ENCODE results near the gene ASPRV1. TPM values are rescaled to one million over a fixed set of nuclear protein-coding genes. Genes with fewer than 3 reads are reported as not detected.
A peak's percentile ranks its signal among the peaks of the same experiment; 100 is the strongest.

Gene ASPRV1
- total RNA-seq, 1 experiment from 2014 or later: 0.48 TPM

- H2AFZ ChIP-seq: peak overlapping the region; percentile 55; the same call in 1 of the 2 replicates
- H3K9me3 ChIP-seq (ENCODE audit: insufficient read depth, low read depth): no peaks in the 10 kb centered on the region
- peaks cover 56% of the 10 kb centered on the region for H3F3A ChIP-seq (ENCODE audit: insufficient read depth, low read depth)
- DNase-seq: peak; percentile 45 to 87
- no peaks in the 10 kb centered on the region for H4K20me1 ChIP-seq (ENCODE audit: insufficient read depth)
- no peaks in the 10 kb centered on the region for H3K79me2 ChIP-seq (ENCODE audit: low read depth)
- H3K4me3 ChIP-seq: peak overlapping the region; percentile 16; the same call in 1 of the 2 replicates
- H3K9me2 ChIP-seq (ENCODE audit: insufficient read depth): no peaks in the 10 kb centered on the region
- H3K4me2 ChIP-seq: peak overlapping the region; percentile 66
- POLR2A ChIA-PET (ENCODE audit: unreplicated experiment): interaction anchor here (0.6 kb wide), 1 partner anchor 33 kb away, joined by 4 read pairs; no protein-coding TSS in a partner anchor
- BruUV-seq (replicated peaks): TSS peak; percentile 81
- intact Hi-C loops (cut with micrococcal nuclease; ENCODE audit: unreplicated experiment): loop anchor here (2.0 to 5.0 kb wide), 2 partner anchors 32 to 41 kb away; partner anchors contain the start of gene MXD1
- H3K27me3 ChIP-seq (ENCODE audit: insufficient read depth, low read depth): no peaks in the 10 kb centered on the region
- peak overlapping the region; percentile 98 for H3K27ac ChIP-seq
- CTCF ChIA-PET: no interaction called here
- H3K4me1 ChIP-seq (replicated peaks; ENCODE audit: insufficient read depth): peaks cover 70% of the 10 kb centered on the region
- peaks cover 4% of the 10 kb centered on the region; the same call in 1 of the 2 replicates for H3K36me3 ChIP-seq (ENCODE audit: low read depth)
- TF ChIP-seq EZH2 (IDR thresholded peaks at IDR 0.05; ENCODE audit: low read depth): no peak
- TF ChIP-seq, protein P1, sequence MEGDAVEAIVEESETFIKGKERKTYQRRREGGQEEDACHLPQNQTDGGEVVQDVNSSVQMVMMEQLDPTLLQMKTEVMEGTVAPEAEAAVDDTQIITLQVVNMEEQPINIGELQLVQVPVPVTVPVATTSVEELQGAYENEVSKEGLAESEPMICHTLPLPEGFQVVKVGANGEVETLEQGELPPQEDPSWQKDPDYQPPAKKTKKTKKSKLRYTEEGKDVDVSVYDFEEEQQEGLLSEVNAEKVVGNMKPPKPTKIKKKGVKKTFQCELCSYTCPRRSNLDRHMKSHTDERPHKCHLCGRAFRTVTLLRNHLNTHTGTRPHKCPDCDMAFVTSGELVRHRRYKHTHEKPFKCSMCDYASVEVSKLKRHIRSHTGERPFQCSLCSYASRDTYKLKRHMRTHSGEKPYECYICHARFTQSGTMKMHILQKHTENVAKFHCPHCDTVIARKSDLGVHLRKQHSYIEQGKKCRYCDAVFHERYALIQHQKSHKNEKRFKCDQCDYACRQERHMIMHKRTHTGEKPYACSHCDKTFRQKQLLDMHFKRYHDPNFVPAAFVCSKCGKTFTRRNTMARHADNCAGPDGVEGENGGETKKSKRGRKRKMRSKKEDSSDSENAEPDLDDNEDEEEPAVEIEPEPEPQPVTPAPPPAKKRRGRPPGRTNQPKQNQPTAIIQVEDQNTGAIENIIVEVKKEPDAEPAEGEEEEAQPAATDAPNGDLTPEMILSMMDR (conservative IDR thresholded peaks at IDR 0.05): peak; percentile 22; the same call in 1 of the 2 replicates
These were observed 14.8 kb downstream of the ASPRV1 start for GRCh38 chr2:69946351-69947324.

- TSS peak; percentile 81 for BruUV-seq (replicated peaks)
- H3K27ac ChIP-seq: peak overlapping the region; percentile 98
These were observed 15.5 kb downstream of the ASPRV1 start for GRCh38 chr2:69945941-69946340.

DNA sequence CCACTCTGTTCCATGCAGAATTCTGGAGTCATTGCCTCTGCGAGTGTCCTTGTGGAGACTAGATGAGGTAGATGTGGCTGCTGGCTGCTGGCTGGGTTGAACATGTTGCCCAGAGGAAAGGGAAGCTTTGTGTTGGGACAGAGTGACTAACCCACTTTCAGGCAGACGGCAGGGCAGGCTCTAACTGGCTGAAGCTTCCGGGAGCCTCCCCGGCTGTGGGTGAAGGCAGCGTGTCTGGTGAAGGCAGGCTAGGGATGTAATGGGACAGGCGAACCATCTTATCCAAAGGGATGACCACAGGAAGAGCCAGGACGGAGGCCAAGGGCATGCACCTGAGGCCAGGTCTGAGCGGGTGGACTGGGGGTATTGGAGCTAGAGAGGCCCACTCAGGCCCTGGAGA lies 16.0 kb downstream of the ASPRV1 start:
- H3K9me2 ChIP-seq (ENCODE audit: insufficient read depth): no peaks in the 10 kb centered on the region
- peaks cover 8% of the 10 kb centered on the region; the same call in 1 of the 2 replicates for H3K36me3 ChIP-seq (ENCODE audit: low read depth)
- TF ChIP-seq, protein P1 (conservative IDR thresholded peaks at IDR 0.05): no peak
- TF ChIP-seq EZH2 (IDR thresholded peaks at IDR 0.05; ENCODE audit: low read depth): no peak
- DNase-seq: no peak
- peak overlapping the region; percentile 66 for H3K4me2 ChIP-seq
- no TSS peak for BruUV-seq (replicated peaks)
- peaks cover 70% of the 10 kb centered on the region for H3K4me1 ChIP-seq (replicated peaks; ENCODE audit: insufficient read depth)
- no peak overlapping the region for H2AFZ ChIP-seq
- H3K9me3 ChIP-seq (ENCODE audit: insufficient read depth, low read depth): no peaks in the 10 kb centered on the region
- no peaks in the 10 kb centered on the region for H4K20me1 ChIP-seq (ENCODE audit: insufficient read depth)
- intact Hi-C loops (cut with micrococcal nuclease; ENCODE audit: unreplicated experiment): loop anchor here (5.0 kb wide), 1 partner anchor 42 kb away; no protein-coding TSS in a partner anchor
- no peak overlapping the region for H3K4me3 ChIP-seq
- ChIA-PET CTCF (no interaction called here), POLR2A (ENCODE audit: unreplicated experiment) (no interaction called here)
- no peaks in the 10 kb centered on the region for H3K79me2 ChIP-seq (ENCODE audit: low read depth)
- no peaks in the 10 kb centered on the region for H3K27me3 ChIP-seq (ENCODE audit: insufficient read depth, low read depth)
- peak overlapping the region; percentile 98 for H3K27ac ChIP-seq
- peaks cover 56% of the 10 kb centered on the region for H3F3A ChIP-seq (ENCODE audit: insufficient read depth, low read depth)

More at GRCh38 chr2:69945941-69946340, 15.5 kb downstream of the ASPRV1 start:
- POLR2A ChIA-PET (ENCODE audit: unreplicated experiment): no interaction called here
- Histone ChIP-seq H2AFZ (no peak overlapping the region), H3K9me2 (ENCODE audit: insufficient read depth) (no peaks in the 10 kb centered on the region), H3F3A (ENCODE audit: insufficient read depth, low read depth) (peaks cover 56% of the 10 kb centered on the region), H4K20me1 (ENCODE audit: insufficient read depth) (no peaks in the 10 kb centered on the region), H3K4me2 (peak overlapping the region; percentile 66), H3K79me2 (ENCODE audit: low read depth) (no peaks in the 10 kb centered on the region), H3K9me3 (ENCODE audit: insufficient read depth, low read depth) (no peaks in the 10 kb centered on the region), H3K4me3 (no peak overlapping the region), H3K36me3 (ENCODE audit: low read depth) (peaks cover 4% of the 10 kb centered on the region; the same call in 1 of the 2 replicates), H3K4me1 (replicated peaks; ENCODE audit: insufficient read depth) (peaks cover 70% of the 10 kb centered on the region), H3K27me3 (ENCODE audit: insufficient read depth, low read depth) (no peaks in the 10 kb centered on the region)
- CTCF ChIA-PET: no interaction called here
- DNase-seq: no peak
- intact Hi-C loops (cut with micrococcal nuclease; ENCODE audit: unreplicated experiment): loop anchor here (2.0 to 5.0 kb wide), 2 partner anchors 31 to 41 kb away; partner anchors contain the start of gene MXD1
- TF ChIP-seq, protein P1 (conservative IDR thresholded peaks at IDR 0.05): no peak
- TF ChIP-seq EZH2 (IDR thresholded peaks at IDR 0.05; ENCODE audit: low read depth): no peak
